ENCODE measurements around the gene CDH22.

- TF ChIP-seq CTCF (conservative IDR thresholded peaks at IDR 0.05 in 1 of 2, IDR thresholded peaks at IDR 0.05 in 1 of 2; ENCODE audit: low read depth in 1 of 2, low read length in 2 of 2) (no peak), EZH2 (IDR thresholded peaks at IDR 0.05; ENCODE audit: low read length, missing control alignments) (no peak)
Measured at GRCh38 chr20:46218656-46219055, 89.6 kb downstream of the CDH22 start.
